HEK293 (cell line): ENCODE data around the gene INA.

ENCODE experiments used
- CTCF ChIA-PET: fragments of 350-600 bp; formaldehyde crosslinking; extraction: SDS; loops from one replicate; lab custom pipeline; 2021; ENCODE audit warnings: antibody characterized with exemption; lab: Yijun Ruan, JAX
- POLR2A ChIA-PET: fragments of 300-600 bp; formaldehyde crosslinking; extraction: SDS; loops from one replicate; lab custom pipeline; 2020; ENCODE audit warnings: antibody characterized with exemption, inconsistent platforms; lab: Yijun Ruan, JAX
- H3K27ac ChIP-seq: fragments of 200-500 bp; sonication (Bioruptor generic); 2 replicates; pipeline ENCODE4 v1.5.1; 2014; ENCODE audit warnings: low read depth, low read length, control low read depth, inconsistent platforms; ENCODE audit errors: extremely low read depth
- H3K36me3 ChIP-seq, 2 experiments: fragments of 200-500 bp in 1 of 2; sonication (Bioruptor generic) in 1 of 2; 1 replicate in 1 of 2; 2 replicates in 1 of 2; pipeline ENCODE4 v1.5.1; 2014 to 2017; ENCODE audit warnings: inconsistent platforms in 2 of 2, low read length in 2 of 2; ENCODE audit not compliant: control insufficient read depth in 2 of 2, insufficient read depth in 1 of 2
- H3K4me1 ChIP-seq: fragments of 200-500 bp; sonication (Bioruptor generic); 2 replicates; pipeline ENCODE4 v1.5.1; 2014; ENCODE audit warnings: mild to moderate bottlenecking, low read length, inconsistent platforms; ENCODE audit not compliant: control insufficient read depth, insufficient read depth
- H3K4me3 ChIP-seq: 2 replicates; pipeline ENCODE4 v1.5.1; 2011; ENCODE audit warnings: low read depth, mild to moderate bottlenecking, control low read depth, low read length, moderate library complexity
- H3K9me3 ChIP-seq: fragments of 200-500 bp; sonication (Bioruptor generic); 2 replicates; pipeline ENCODE4 v1.5.1; 2014; ENCODE audit warnings: low read depth, low read length, inconsistent platforms; ENCODE audit not compliant: control insufficient read depth, insufficient read depth
- KLF16 ChIP-seq: fragments of 450-650 bp; formaldehyde crosslinking; IDR thresholded peaks from 2 replicates; pipeline ENCODE4 v1.5.1; 2017; ENCODE audit warnings: missing biosample characterization, missing genetic modification characterization
- TSHZ1 ChIP-seq: fragments of 450-650 bp; formaldehyde crosslinking; IDR thresholded peaks from 2 replicates; pipeline ENCODE4 v1.5.1; 2016; ENCODE audit warnings: missing biosample characterization, missing genetic modification characterization, borderline replicate concordance
- YY2 ChIP-seq: fragments of 450-650 bp; formaldehyde crosslinking; IDR thresholded peaks from 2 replicates; pipeline ENCODE4 v1.5.1; 2016; ENCODE audit warnings: missing biosample characterization, missing genetic modification characterization
- ZBTB20 ChIP-seq: fragments of 450-650 bp; formaldehyde crosslinking; IDR thresholded peaks from 2 replicates; pipeline ENCODE4 v1.5.1; 2016; ENCODE audit warnings: missing biosample characterization, missing genetic modification characterization
- ZFP69B ChIP-seq: fragments of 450-650 bp; formaldehyde crosslinking; IDR thresholded peaks from 2 replicates; pipeline ENCODE4 v1.5.1; 2016; ENCODE audit warnings: missing biosample characterization, missing genetic modification characterization
- ZNF184 ChIP-seq: fragments of 450-650 bp; IDR thresholded peaks from 2 replicates; pipeline ENCODE4 v1.5.1; 2018; ENCODE audit warnings: missing biosample characterization, mild to moderate bottlenecking, missing genetic modification characterization
- ZNF449 ChIP-seq: fragments of 450-650 bp; formaldehyde crosslinking; IDR thresholded peaks from 2 replicates; pipeline ENCODE4 v1.5.1; 2017; ENCODE audit warnings: missing biosample characterization, mild to moderate bottlenecking, missing genetic modification characterization, moderate library complexity
- ZNF654 ChIP-seq: fragments of 450-650 bp; formaldehyde crosslinking; IDR thresholded peaks from 2 replicates; pipeline ENCODE4 v1.5.1; 2016; ENCODE audit warnings: low read depth, missing biosample characterization, missing genetic modification characterization
- ZSCAN4 ChIP-seq: fragments of 450-650 bp; formaldehyde crosslinking; IDR thresholded peaks from 2 replicates; pipeline ENCODE4 v1.5.1; 2017; ENCODE audit warnings: missing biosample characterization, missing genetic modification characterization

INA gene

GRCh38 chr10:103291588-103291987, 14.7 kb downstream of the INA start:
- H3K4me1 ChIP-seq: no peaks in the 10 kb centered on the region
- no peak overlapping the region for H3K4me3 ChIP-seq
- ChIA-PET POLR2A (interaction anchor here (0.7 to 1.0 kb wide), 2 partner anchors 18 to 105 kb away, joined by 5 to 7 read pairs; no protein-coding TSS in a partner anchor), CTCF (interaction anchor here (1.1 kb wide), 1 partner anchor 58 kb away, joined by 3 read pairs; no protein-coding TSS in a partner anchor)
- H3K36me3 ChIP-seq: peaks cover 0 to 3% of the 10 kb centered on the region in 2 experiments; a peak in 1 of 3 replicates
- H3K27ac ChIP-seq: no peak overlapping the region
- TF ChIP-seq ZFP69B (tag by site-specific recombination) (no peak), YY2 (tag by site-specific recombination) (no peak), ZBTB20 (tag by site-specific recombination) (no peak), TSHZ1 (tag by site-specific recombination) (no peak)
- H3K9me3 ChIP-seq: no peaks in the 10 kb centered on the region

- no peak overlapping the region for H3K4me3 ChIP-seq
- no peak overlapping the region for H3K27ac ChIP-seq
- POLR2A ChIA-PET: interaction anchor here (0.7 to 1.2 kb wide), 2 partner anchors 13 to 55 kb away, joined by 3 read pairs; partner anchors contain the start of gene PCGF6
- TF ChIP-seq KLF16: no peak
- TF ChIP-seq ZSCAN4 (tag by site-specific recombination): 0 out of 2 replicates have a peak, but pooled peaks have one; percentile 39
- H3K4me1 ChIP-seq: no peaks in the 10 kb centered on the region
- peaks cover 0 to 4% of the 10 kb centered on the region in 2 experiments; a peak in 1 of 3 replicates for H3K36me3 ChIP-seq
- CTCF ChIA-PET: no interaction called here
- H3K9me3 ChIP-seq: no peaks in the 10 kb centered on the region
Measured at GRCh38 chr10:103295374-103296015, 18.6 kb downstream of the INA start.

- no peak overlapping the region for H3K27ac ChIP-seq
- no peak for TF ChIP-seq ZNF449 (tag by site-specific recombination)
- TF ChIP-seq ZNF184 (tag by site-specific recombination): no peak
- no peak for TF ChIP-seq ZSCAN4 (tag by site-specific recombination)
- TF ChIP-seq ZNF654 (tag by site-specific recombination): no peak
- peaks cover 72 to 74% of the 10 kb centered on the region in 2 experiments for H3K36me3 ChIP-seq
- H3K4me1 ChIP-seq: no peaks in the 10 kb centered on the region
- ChIA-PET CTCF (interaction anchor here (0.7 kb wide), 1 partner anchor 450 kb away, joined by 3 read pairs; no protein-coding TSS in a partner anchor), POLR2A (no interaction called here)
- no peaks in the 10 kb centered on the region for H3K9me3 ChIP-seq
- H3K4me3 ChIP-seq: no peak overlapping the region
Measured at GRCh38 chr10:103307594-103307993, 30.7 kb downstream of the INA start.
